Neuron (in vitro differentiated cells): ENCODE data around the gene PTRHD1.
"Not testable (repeated sequence)": the region's sequence is repeated elsewhere in the genome, so short reads cannot be mapped to it uniquely, and the experiment has no call there.

Experiments
- H2AFZ ChIP-seq: one replicate; pipeline ENCODE4 v1.6.1; 2013; ENCODE audit warnings: low read depth, mild to moderate bottlenecking, inconsistent platforms, low read length, moderate library complexity
- H3K27me3 ChIP-seq: one replicate; pipeline ENCODE4 v1.6.1; 2013; ENCODE audit warnings: low read length; ENCODE audit not compliant: insufficient read depth
- H3K36me3 ChIP-seq: one replicate; pipeline ENCODE4 v1.6.1; 2013; ENCODE audit warnings: low read length; ENCODE audit not compliant: insufficient read depth
- H3K4me1 ChIP-seq: one replicate; pipeline ENCODE4 v1.6.1; 2013; ENCODE audit warnings: low read length; ENCODE audit not compliant: insufficient read depth
- H3K4me3 ChIP-seq: 2 replicates; pipeline ENCODE4 v1.5.1; 2013; ENCODE audit warnings: mild to moderate bottlenecking, low read length, moderate library complexity
- H3K9me3 ChIP-seq: one replicate; pipeline ENCODE4 v1.6.1; 2013; ENCODE audit warnings: low read length

Gene PTRHD1

DNA sequence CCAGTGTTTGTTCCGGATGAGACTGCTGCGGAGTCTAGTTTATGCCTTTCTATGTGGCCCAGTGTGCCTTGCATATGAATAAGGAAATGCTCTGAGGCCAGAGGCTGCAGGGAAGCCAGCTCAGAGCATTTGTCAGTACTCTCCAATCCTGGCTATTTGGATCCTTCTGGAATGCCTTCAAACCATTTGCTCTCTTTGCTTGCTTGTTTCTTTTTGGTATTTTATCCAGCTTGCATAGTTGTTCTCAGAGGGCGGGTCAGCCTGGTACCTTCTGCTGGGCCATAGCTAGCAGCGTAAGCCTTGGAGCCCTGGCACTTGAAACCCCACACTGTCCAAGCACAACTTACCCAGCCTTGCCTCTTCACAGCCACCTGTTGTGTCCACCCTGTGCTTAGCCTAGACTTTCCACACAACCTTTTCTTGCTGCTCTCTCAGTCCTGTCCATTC, 20.5 kb upstream of the PTRHD1 start:
- Histone ChIP-seq H3K9me3 (no peaks in the 10 kb centered on the region), H3K4me1 (peaks cover 6% of the 10 kb centered on the region), H3K36me3 (peaks cover 56% of the 10 kb centered on the region), H2AFZ (no peak overlapping the region), H3K4me3 (no peak overlapping the region), H3K27me3 (no peaks in the 10 kb centered on the region)

DNA sequence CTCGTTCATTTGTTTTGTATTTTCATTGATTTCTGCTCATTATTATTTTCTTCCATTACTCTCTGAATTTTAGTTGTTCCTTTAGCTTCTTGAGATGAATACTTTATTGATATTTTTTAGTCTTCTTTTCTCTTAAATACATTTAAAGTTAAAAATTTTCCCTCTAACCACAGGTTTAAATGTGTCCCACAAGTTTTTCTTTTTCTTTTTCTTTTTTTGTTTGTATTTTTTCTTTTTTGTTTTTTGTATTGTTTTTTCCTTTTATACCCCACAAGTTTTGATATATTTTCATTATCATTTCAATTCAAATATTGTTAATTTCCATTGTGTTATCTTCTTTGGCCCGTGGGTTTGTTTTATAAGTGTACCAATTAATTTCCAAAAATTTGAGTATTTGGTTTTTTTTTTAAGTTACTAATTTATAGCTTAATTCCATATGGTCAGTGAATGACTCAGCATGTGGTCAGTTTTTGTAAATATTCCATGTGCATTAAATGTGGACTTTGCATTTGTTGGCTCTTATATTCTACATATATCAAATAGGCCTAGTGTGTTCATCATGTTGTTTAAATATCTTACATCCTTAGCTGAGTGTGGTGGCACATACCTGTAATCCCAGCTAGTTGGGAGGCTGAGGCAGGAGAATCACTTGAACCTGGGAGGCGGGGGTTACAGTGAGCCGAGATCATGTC, 16.3 kb upstream of the PTRHD1 start:
- Histone ChIP-seq H3K36me3 (peaks cover 42% of the 10 kb centered on the region), H3K4me1 (peaks cover 6% of the 10 kb centered on the region), H3K27me3 (no peaks in the 10 kb centered on the region), H2AFZ (no peak overlapping the region), H3K4me3 (no peak overlapping the region), H3K9me3 (peaks cover 12% of the 10 kb centered on the region)

DNA sequence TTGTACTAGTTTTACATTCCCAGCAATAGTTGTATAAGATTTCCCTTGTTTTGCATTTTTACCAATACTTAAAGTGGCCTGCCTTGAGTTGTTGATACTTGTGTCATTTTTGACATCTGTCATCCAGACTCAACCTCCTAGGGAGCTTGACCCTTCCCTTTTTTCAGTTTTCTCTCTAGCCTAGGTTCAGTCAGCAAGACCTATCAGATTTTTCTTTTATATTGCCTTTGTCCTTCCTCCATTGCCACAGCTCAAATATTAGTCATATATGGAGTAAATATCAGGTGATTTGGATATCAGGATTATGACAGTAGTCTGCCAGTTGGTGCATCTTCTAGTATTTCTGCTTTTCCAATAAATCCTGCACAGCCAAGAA, 13.5 kb upstream of the PTRHD1 start:
- Histone ChIP-seq H3K27me3 (no peaks in the 10 kb centered on the region), H2AFZ (no peak overlapping the region), H3K4me3 (no peak overlapping the region), H3K9me3 (peaks cover 12% of the 10 kb centered on the region), H3K4me1 (no peaks in the 10 kb centered on the region), H3K36me3 (peaks cover 27% of the 10 kb centered on the region)

DNA sequence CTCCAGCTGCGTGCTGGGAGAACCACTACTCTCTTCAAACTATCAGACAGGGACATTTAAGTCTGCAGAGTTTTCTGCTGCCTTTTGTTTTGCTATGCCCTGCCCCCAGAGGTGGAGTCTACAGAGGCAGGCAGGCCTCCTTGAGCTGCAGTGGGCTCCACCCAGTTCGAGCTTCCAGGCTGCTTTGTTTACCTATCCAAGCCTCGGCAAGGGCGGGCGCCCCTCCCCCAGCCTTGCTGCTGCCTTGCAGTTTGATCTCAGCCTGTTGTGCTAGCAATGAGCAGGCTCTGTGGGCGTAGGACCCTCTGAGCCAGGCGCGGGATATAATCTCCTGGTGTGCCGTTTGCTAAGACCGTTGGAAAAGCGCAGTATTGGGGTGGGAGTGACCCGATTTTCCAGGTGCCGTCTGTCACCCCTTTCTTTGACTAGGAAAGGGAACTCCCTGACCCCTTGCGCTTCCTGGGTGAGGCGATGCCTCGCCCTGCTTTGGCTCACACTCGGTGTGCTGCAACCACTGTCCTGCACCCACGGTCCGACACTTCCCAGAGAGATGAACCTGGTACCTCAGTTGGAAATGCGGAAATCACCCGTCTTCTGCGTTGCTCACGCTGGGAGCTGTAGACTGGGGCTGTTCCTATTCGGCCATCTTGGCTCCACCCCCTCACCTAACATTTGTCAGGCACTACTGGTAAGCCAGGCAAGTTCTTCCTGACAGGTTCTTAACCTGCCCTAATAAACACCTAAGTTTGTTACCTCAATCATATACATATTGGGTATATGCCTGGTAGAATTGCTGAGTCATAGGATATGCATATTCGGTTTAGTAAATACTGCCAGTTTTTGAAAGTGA, 12.8 kb upstream of the PTRHD1 start:
- not testable (repeated sequence) for H3K27me3 ChIP-seq, H3K4me1 ChIP-seq, H3K4me3 ChIP-seq, H2AFZ ChIP-seq
- Histone ChIP-seq H3K9me3 (peaks cover 12% of the 10 kb centered on the region), H3K36me3 (peaks cover 27% of the 10 kb centered on the region)

DNA sequence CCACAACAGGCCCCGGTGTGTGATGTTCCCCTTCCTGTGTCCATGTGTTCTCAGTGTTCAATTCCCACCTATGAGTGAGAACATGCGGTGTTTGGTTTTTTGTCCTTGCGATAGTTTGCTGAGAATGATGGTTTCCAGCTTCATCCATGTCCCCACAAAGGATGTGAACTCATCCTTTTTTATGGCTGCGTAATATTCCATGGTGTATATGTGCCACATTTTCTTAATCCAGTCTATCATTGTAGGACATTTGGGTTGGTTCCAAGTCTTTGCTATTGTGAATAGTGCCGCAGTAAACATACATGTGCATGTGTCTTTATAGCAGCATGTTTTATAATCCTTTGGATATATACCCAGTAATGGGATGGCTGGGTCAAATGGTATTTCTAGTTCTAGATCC, 7.3 kb upstream of the PTRHD1 start:
- not testable (repeated sequence) for H3K4me1 ChIP-seq
- peaks cover 23% of the 10 kb centered on the region for H3K9me3 ChIP-seq

DNA sequence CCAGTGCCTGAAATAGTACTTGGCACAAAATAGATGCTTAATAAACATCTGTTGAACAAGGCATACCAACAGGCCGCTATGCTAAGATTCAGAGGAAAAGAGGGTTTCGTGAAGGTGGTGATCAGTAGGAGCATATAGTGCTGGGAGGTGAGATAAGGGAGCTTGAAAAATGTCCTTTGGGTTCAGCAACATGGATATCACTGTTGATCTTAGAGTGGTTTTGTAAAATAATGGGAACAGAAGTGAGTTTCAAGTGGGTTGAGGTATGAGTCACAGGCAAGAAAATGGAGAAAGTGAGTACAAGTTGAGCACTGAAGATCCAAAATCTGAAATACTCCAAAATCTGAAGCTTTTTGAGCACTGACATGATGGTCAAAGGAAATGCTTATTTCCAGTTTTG, 4.5 kb upstream of the PTRHD1 start:
- Histone ChIP-seq H3K27me3 (no peaks in the 10 kb centered on the region), H2AFZ (no peak overlapping the region), H3K9me3 (peaks cover 21% of the 10 kb centered on the region), H3K4me1 (peaks cover 18% of the 10 kb centered on the region), H3K4me3 (no peak overlapping the region), H3K36me3 (peaks cover 37% of the 10 kb centered on the region)

More for the DNA sequence above, 7.3 kb upstream of the PTRHD1 start:
- not testable (repeated sequence) for H3K27me3 ChIP-seq, H3K4me3 ChIP-seq, H2AFZ ChIP-seq
- peaks cover 35% of the 10 kb centered on the region for H3K36me3 ChIP-seq

DNA sequence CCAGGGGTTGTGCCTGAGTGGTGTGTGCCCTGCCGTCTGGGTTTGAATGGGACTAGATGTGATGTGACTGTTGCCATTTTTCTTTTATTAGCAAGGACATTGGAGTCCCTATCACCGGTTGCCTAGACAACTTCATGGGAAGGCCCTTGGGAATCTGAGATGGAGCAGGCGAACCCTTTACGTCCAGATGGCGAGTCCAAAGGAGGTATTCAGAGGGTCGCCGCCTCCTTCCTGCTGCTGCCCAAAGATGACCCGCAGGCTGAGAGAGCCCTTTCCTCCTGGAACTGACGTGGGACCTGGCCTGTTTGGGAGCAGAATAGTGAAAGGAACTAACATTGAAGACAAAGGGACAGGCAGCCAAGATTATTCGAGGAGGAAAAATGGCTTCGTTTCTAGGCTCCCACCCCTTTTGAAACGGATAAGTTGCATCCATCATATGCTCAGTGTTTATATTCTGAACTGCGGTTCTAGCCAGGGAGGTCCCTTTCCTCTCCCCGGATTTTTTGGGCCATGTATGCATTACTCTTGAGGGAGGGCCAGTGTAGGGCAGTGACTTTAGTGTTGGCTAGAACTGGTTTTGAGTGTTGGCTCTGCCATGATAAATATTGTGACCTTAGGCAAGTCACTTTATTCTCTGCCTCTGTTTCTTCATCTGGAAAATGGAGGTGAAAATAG, 707 bp upstream of the PTRHD1 start:
- Histone ChIP-seq H3K4me3 (peak overlapping the region; percentile 82), H3K4me1 (peaks cover 25% of the 10 kb centered on the region), H3K9me3 (peaks cover 10% of the 10 kb centered on the region), H3K27me3 (no peaks in the 10 kb centered on the region), H2AFZ (peak overlapping the region; percentile 65), H3K36me3 (peaks cover 26% of the 10 kb centered on the region)

DNA sequence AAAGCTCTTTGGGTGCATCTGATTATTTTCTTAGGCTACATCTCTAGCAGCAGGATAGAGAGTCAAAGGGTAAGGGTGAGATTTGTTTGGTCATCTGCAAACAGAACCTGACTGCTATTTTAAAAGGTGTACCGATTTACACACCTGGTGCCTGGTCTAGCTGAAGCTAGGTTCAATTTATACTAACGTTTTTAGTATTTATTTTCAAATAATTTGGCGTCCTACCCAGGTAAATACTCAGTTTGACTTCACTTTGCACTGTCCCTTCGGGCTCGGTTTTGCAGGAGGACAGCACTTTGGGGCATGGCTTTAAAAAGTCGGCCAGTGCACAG, 683 bp downstream of the PTRHD1 start:
- Histone ChIP-seq H2AFZ (peak overlapping the region; percentile 65), H3K36me3 (peaks cover 19% of the 10 kb centered on the region), H3K9me3 (peaks cover 5% of the 10 kb centered on the region), H3K4me1 (peaks cover 25% of the 10 kb centered on the region), H3K4me3 (peak overlapping the region; percentile 82), H3K27me3 (no peaks in the 10 kb centered on the region)

DNA sequence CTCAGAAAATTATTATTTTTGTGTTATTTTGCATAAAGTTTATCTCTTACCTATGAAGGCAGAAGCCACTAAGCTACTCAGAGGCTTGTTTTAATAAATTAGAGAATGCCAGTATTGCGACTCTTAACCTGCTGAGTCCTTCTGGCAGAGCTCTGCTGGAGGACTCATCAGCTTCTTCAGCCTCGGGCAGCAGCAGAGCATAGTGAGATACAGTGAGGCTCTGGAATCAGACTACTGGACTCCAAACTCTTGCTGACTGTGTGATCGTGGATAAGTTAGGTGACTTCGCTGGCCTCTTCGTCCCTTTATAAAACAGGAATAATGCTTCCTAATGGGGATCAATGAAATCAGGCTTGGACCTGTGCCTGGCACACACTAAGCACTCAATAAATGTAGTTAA, 1.7 kb downstream of the PTRHD1 start:
- no peak overlapping the region for H2AFZ ChIP-seq
- peaks cover 9% of the 10 kb centered on the region for H3K36me3 ChIP-seq
- no peaks in the 10 kb centered on the region for H3K27me3 ChIP-seq
- peaks cover 25% of the 10 kb centered on the region for H3K4me1 ChIP-seq
- no peak overlapping the region for H3K4me3 ChIP-seq
- H3K9me3 ChIP-seq: no peaks in the 10 kb centered on the region

DNA sequence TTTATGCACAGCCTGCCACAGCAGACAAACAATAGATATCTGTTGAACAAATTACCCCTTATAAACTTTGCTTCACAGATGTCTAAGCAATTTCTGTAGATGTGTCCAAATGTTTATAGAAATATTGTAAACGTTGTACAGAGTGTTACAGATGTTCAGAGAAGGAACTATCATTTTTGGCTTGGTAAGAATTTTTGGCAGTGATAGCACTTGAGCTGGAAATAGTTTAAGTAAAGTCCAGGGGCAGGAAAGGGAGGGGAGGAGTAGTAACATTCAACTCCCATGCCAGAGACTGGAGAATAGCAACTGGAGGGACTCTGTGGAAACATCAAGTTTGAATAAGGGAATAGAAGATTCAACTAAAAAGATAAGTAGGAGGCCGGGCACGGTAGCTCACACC, 4.4 kb downstream of the PTRHD1 start:
- Histone ChIP-seq H2AFZ (no peak overlapping the region), H3K9me3 (no peaks in the 10 kb centered on the region), H3K27me3 (no peaks in the 10 kb centered on the region), H3K4me1 (peaks cover 7% of the 10 kb centered on the region), H3K36me3 (no peaks in the 10 kb centered on the region), H3K4me3 (no peak overlapping the region)

DNA sequence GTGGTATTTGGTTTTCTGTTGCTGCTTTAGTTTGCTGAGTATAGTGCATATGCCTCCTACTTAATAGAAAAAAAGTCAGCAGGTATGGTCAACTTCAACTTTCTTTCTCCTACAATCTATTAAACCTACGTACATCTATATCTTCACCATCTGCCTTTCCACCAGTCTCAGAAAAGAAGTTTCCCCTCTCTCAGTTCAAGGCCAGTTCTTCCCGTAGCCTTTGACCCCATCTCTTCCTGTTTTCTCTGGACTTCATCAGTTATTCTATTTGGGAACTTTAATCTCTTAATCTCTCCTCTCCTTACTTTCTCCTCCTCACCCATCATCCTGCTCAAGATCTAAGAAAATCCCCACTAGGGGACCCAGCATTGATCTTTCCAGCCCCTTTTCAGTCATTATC, 5.7 kb downstream of the PTRHD1 start:
- Histone ChIP-seq H3K9me3 (no peaks in the 10 kb centered on the region), H3K36me3 (no peaks in the 10 kb centered on the region), H3K4me3 (no peak overlapping the region), H2AFZ (no peak overlapping the region), H3K27me3 (no peaks in the 10 kb centered on the region), H3K4me1 (peaks cover 7% of the 10 kb centered on the region)

DNA sequence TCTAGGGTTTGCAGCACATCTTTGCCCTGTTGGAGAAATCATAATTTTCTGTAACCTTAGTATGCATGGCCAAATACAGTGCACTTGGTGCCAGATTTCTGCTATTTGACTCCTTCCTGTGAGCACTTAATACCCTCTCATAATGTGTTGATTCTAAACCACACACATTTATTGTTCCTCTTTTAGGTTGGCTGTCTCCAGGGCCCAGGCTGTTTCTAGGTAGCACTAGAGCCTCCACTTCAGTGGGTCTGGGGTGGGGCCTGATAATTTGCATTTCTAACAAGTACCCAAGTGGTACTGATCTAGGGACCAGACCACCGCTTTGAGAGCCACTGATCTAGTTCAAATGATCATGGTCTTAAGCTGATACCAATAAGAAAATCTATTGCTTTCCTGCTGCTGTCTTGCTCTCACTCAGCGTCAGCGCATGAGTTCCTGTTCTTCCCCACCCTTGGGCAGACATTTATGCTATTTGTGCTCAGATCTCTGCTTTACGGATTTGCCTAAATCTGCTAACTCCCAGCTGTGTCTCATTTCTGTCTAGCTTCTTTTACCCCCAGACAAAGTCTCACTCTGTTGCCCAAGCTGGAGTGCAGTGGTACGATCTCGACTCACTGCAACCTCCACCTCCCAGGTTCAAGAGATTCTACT, 7.4 kb downstream of the PTRHD1 start:
- no peak overlapping the region for H3K4me3 ChIP-seq
- H3K4me1 ChIP-seq: no peaks in the 10 kb centered on the region
- H3K27me3 ChIP-seq: no peaks in the 10 kb centered on the region
- H3K36me3 ChIP-seq: no peaks in the 10 kb centered on the region
- H2AFZ ChIP-seq: no peak overlapping the region
- no peaks in the 10 kb centered on the region for H3K9me3 ChIP-seq

DNA sequence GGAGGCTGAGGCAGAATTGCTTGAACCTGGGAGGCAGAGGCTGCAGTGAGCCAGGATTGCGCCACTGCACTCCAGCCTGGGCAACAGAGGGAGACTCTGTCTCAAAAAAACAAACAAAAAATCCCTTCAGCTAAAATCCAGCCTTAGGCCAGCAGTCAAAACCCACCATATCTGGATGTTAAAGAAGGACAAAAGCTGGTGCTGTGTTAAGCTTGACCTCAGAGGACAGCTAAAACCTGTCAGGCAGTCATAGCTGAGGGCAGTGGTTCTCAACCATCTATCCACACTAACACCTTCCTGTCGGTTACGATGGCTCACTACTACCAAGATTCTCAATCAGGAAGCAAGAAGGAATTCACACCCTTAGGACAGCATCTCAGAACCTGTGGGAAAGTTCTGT, 9.6 kb downstream of the PTRHD1 start:
- H2AFZ ChIP-seq: no peak overlapping the region
- no peaks in the 10 kb centered on the region for H3K9me3 ChIP-seq
- no peaks in the 10 kb centered on the region for H3K36me3 ChIP-seq
- no peaks in the 10 kb centered on the region for H3K27me3 ChIP-seq
- H3K4me1 ChIP-seq: no peaks in the 10 kb centered on the region
- H3K4me3 ChIP-seq: no peak overlapping the region
